HG03432 (cell line): Measurements from ENCODE around the gene MADCAM1.

Experiments
- ATAC-seq: cut with Tn5 transposase; IDR thresholded peaks from one replicate; pipeline ENCODE4 v1.9.1; 2021; ENCODE audit warnings: mild to moderate bottlenecking, moderate library complexity; ENCODE audit not compliant: unreplicated experiment

Gene MADCAM1

GRCh38 chr19:507286-508203 lies 11.3 kb downstream of the MADCAM1 start, which contains the start of gene TPGS1:
Gene TPGS1 (plus strand): TSS chr19:507497. CDS start chr19:507507, 10 bp downstream.
- ATAC-seq: peak; percentile 73

DNA sequence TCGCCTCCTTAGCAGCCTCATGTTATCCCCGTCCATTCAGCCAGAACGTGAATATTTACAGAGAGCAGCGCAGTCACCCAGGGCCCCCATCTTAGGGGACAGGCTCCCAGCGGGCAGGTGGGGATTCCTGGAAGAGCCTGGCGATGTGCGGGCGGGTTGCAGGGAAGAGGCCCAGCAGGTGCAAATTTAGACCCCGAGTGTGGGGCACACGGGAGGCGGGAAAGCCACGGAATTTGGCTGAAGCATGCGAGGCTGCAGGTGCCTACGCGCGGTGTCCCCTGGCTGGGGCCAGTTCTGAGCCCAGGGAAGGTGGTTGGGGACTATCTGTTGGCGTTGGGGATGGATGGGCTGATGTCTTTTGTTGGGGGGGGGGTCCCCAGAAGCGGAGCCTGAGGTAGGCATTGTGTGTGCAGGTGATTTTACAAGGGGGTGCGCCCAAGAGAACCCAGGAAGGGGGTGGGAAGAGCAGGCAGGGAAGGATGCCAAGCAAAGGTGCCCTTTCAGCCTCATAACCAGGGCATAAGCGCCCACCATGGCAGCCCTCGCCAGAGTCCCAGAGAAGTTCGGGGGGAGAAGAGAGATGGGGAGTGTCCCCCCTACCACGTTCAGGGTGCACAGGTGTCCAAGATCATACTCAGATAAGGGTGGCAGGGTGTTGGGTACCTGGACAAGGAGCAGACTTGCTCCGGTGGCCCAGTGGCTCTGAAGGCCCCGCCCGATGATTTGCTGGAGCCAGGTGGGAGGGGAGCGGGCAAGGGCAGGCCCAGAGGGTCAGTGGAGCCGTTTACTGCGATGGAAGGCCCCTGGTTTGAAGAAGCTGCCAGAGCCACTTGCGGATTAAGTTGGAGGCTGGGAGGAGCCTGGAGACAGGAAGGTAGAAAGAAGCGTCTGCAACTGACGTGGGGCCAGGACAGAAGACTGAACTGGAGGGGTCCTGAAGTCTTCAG lies 12.2 kb downstream of the MADCAM1 start:
- no peak for ATAC-seq

- ATAC-seq: peak; percentile 18
Observed at GRCh38 chr19:510606-511100, 14.4 kb downstream of the MADCAM1 start.

GRCh38 chr19:511101-511851 lies 15.0 kb downstream of the MADCAM1 start:
- ATAC-seq: no peak

DNA sequence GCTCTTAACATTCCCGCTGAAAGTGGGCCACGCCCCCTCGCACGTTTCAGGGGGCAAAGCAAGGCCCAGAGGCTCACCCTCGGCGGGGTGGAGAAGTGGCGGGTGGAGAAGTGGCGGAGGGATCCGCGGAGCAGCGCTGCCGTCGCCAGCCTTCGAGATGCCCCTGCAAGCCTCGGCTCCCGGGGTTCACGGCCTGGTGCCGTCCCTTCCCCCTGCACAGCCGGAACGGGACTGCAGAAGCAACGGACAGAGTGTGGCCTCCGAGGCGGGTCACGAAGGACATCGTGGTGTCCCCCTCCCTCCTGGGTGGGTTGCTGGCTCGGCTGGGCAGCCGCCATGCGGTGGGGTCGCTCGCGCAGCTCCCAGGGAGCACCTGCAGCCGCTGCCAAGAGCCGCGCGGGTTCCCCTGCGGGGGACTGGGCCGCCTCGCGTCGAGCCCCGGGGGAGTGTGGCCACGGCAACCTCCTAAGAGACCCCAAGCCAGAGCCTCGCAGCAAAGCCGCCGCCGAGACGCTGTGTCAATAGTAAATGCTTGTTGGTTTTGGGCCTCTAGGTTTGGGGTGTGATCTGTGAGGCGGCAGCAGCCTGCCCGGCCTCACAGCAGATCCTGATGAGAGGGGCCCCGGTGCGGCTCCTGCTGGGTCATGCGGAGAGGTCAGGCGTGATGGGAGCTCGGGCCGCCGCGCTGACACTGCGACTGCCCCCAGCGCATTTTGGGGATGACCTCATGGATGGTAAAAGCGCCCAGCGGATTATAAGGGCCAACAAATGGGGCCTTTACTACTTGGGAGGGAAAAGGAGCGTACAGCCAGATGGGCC lies 16.5 kb downstream of the MADCAM1 start:
- ATAC-seq: no peak

- no peak for ATAC-seq
Observed at GRCh38 chr19:513368-514165, 17.3 kb downstream of the MADCAM1 start.

GRCh38 chr19:514166-514663 lies 17.9 kb downstream of the MADCAM1 start:
- no peak for ATAC-seq

DNA sequence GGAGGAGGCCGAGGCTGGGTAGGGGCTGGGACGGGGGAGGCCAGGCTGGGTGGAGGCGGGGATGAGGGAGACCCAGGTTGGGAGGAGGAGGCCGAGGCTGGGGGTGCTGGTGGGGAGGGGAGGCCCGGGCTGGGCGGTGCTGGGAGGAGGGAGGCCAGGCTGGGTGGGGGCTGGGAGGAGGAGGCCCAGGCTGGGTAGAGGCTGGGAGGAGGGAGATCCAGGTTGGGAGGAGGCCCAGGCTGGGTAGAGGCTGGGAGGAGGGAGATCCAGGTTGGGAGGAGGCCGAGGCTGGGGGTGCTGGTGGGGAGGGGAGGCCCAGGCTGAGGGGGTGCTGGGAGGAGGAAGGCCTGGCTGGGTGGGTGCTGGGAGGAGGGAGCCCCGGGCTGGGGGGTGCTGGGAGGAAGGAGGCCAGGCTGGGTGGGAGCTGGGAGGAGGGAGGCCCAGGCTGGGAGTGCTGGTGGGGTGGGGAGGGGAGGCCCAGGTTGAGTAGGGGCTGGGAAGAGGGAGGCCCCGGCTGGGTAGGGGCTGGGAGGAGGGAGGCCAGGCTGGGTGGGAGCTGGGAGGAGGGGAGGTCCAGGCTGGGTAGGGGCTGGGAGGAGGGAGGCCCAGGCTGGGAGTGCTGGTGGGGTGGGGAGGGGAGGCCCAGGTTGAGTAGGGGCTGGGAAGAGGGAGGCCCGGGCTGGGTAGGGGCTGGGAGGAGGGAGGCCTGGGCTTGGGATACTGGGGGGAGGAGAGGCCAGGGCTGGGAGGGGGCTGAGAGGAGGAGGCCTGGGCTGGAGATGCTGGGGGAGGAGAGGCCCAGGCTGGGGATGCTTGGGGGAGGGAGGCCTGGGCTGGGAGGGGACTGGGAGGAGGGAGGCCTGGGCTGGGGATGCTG lies 21.7 kb downstream of the MADCAM1 start:
- ATAC-seq: no peak

GRCh38 chr19:518598-519231 lies 22.4 kb downstream of the MADCAM1 start:
- no peak for ATAC-seq

GRCh38 chr19:519449-519865 lies 23.2 kb downstream of the MADCAM1 start:
- ATAC-seq: no peak

- no peak for ATAC-seq
Observed at GRCh38 chr19:522726-523125, 26.4 kb downstream of the MADCAM1 start.

DNA sequence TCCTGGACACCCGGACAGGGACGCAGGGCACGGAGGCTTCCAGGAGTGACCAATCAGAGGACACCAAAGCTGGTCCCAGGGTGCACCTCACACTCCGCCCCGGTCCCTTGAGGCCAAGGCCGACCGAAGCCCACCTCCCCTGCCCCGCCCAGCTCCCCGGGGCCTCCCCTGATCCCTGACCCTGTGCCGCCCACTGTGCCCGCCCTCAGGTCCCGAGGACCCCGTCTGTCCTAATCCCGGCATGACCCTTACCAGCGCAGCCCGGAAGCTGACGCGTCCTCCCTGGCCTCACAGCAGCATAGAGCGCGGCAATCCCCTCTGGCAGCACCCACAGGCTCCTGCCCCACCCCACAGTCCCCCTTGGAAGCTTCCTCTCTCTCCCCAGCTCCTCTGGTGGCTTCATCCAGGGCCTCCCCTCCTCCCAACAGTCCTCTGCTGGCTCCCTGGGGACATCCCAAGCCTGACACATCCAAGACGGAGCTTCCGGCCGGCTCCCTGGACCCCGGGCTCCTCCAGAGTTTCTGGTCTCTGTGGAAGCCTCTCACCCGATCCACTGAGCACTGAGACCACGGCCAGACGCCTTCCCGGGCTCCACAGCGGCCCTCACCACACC lies 27.9 kb downstream of the MADCAM1 start:
- no peak for ATAC-seq

DNA sequence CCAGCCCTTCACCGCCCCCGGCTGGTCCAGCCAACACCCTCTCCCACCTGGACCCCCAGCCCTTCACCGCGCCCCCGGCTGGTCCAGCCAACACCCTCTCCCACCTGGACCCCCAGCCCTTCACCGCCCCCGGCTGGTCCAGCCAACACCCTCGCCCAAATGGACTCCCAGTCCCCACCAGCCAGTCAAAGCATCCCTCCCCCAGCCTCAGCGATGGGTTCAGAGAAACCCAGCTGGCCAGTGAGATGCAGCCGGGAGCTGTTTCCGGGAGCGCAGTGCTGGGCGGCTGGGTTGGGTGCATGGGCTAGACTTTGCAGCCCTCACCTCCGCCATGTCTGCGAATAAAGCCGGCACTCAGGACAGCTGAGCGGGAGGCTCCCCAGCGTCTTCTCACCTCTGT lies 28.7 kb downstream of the MADCAM1 start:
- ATAC-seq: no peak

DNA sequence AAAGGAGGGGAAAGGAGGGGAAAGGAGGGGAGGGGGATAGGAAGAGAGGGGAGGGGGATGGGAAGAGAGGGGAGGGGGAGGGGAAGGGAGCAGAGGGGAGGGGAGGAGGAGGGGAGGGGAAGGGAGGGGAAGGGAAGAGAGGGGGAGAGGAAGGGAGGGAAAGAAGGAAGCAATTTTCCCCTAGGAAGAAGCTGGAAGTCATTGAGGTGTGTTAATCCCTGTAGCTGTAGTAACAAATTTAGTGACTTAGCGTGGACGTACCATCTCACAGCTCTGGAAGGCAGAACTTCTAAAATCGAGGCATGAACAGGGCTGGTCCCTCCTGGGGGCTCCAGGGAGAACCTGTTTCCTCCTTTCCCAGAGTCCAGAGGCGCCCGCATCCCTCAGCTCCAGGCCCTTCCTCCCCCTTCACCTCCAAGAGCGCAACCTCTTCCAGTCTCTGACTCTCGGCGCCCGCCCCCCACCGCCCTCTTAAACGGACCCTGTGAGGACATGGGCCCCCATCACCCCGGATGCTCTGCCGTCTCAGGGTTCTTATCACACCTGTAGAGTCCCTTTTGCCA lies 29.7 kb downstream of the MADCAM1 start:
- no peak for ATAC-seq

GRCh38 chr19:530134-531008 lies 34.1 kb downstream of the MADCAM1 start:
- ATAC-seq: no peak
